LNCAP (cell line): ENCODE measurements around the gene PLA2R1.

Experiments
- CTCF ChIP-seq: fragments of 450-650 bp; IDR thresholded peaks from 2 replicates; pipeline ENCODE4 v1.5.1; 2017; ENCODE audit warnings: mild to moderate bottlenecking

The PLA2R1 gene

GRCh38 chr2:159905926-159906714 lies 156.3 kb downstream of the PLA2R1 start:
- no peak for TF ChIP-seq CTCF

GRCh38 chr2:159904959-159905305 lies 157.5 kb downstream of the PLA2R1 start:
- TF ChIP-seq CTCF = no peak

- TF ChIP-seq CTCF = no peak
Observed at GRCh38 chr2:159904127-159904958, 158.1 kb downstream of the PLA2R1 start, which contains the start of gene LY75. TSS of gene LY75 (minus strand) at chr2:159904756.

GRCh38 chr2:159903443-159904126 lies 158.8 kb downstream of the PLA2R1 start:
- TF ChIP-seq CTCF = no peak

GRCh38 chr2:159902722-159903121 lies 159.7 kb downstream of the PLA2R1 start:
- no peak for TF ChIP-seq CTCF

- TF ChIP-seq CTCF = no peak
Observed at GRCh38 chr2:159900343-159900742, 162.1 kb downstream of the PLA2R1 start.

- TF ChIP-seq CTCF = no peak
Observed at GRCh38 chr2:159898441-159898840, 164.0 kb downstream of the PLA2R1 start.
